Measurements from ENCODE around the gene LSS. TPM values are rescaled to one million over a fixed set of nuclear protein-coding genes. Genes with fewer than 3 reads are reported as not detected.
"Not testable (repeated sequence)": the region's sequence is repeated elsewhere in the genome, so short reads cannot be mapped to it uniquely, and the experiment has no call there.

The LSS gene
- polyA plus RNA-seq, 5 donors = 27.5 to 57.9 (median 44.3) TPM

GRCh38 chr21:46189213-46189958 is 39.2 kb downstream of the LSS start:
- no peak for DNase-seq

GRCh38 chr21:46188226-46189212 is 40.1 kb downstream of the LSS start:
- no peak for DNase-seq

GRCh38 chr21:46187814-46188213 is 40.8 kb downstream of the LSS start:
- no peak for DNase-seq

- no peak for DNase-seq
Observed at GRCh38 chr21:46187261-46187660, 41.3 kb downstream of the LSS start.

- DNase-seq = no peak
Observed at GRCh38 chr21:46185716-46186115, 42.9 kb downstream of the LSS start.

GRCh38 chr21:46184625-46185555 is 43.7 kb downstream of the LSS start:
- peak; percentile 94 to 95 for DNase-seq

- peak; percentile 87 to 92 for DNase-seq
Observed at GRCh38 chr21:46183910-46184624, 44.5 kb downstream of the LSS start, which contains the start of gene SPATC1L. Gene SPATC1L, minus strand, starts transcription at chr21:46184459. Its CDS starts 1,643 bp downstream, at chr21:46182816.

- DNase-seq = not testable (repeated sequence)
Observed at GRCh38 chr21:46183337-46183909, 45.2 kb downstream of the LSS start.

- DNase-seq = no peak
Observed at GRCh38 chr21:46182548-46183336, 45.8 kb downstream of the LSS start.

GRCh38 chr21:46181953-46182547 is 46.5 kb downstream of the LSS start:
- no peak for DNase-seq

- DNase-seq = no peak
Observed at GRCh38 chr21:46181436-46181835, 47.1 kb downstream of the LSS start.

GRCh38 chr21:46180778-46181391 is 47.7 kb downstream of the LSS start:
- no peak for DNase-seq

- DNase-seq = no peak
Observed at GRCh38 chr21:46180079-46180722, 48.4 kb downstream of the LSS start.

- no peak for DNase-seq
Observed at GRCh38 chr21:46179708-46180078, 48.9 kb downstream of the LSS start.

GRCh38 chr21:46178961-46179360 is 49.6 kb downstream of the LSS start:
- DNase-seq = no peak

- not testable (repeated sequence) for DNase-seq
Observed at GRCh38 chr21:46176443-46177129, 52.0 kb downstream of the LSS start.

- no peak for DNase-seq
Observed at GRCh38 chr21:46173573-46173972, 55.0 kb downstream of the LSS start.
